Measurements from ENCODE around the gene TARM1. TPM values are rescaled to one million over a fixed set of nuclear protein-coding genes. Genes with fewer than 3 reads are reported as not detected.

TARM1 gene
- total and polyA plus RNA-seq, 2 of the 8 experiments (the other 6 are each of a cell fraction or from before 2014, with no cell fraction given), result not detected

- TF ChIP-seq HDAC2 (IDR thresholded peaks at IDR 0.05; ENCODE audit: borderline replicate concordance in 1 of 2, low read depth in 2 of 2, low read length in 2 of 2) (no peak), POU5F1 (IDR thresholded peaks at IDR 0.05; ENCODE audit: low read depth, low read length) (no peak), POLR2A (IDR thresholded peaks at IDR 0.05; ENCODE audit: control extremely low read depth in 1 of 2, low read depth in 2 of 2, low read length in 2 of 2) (no peak), ATF2 (IDR thresholded peaks at IDR 0.05; ENCODE audit: low read length) (no peak), CBX5 (IDR thresholded peaks at IDR 0.05; ENCODE audit: low read depth, low read length) (no peak), YY1 (IDR thresholded peaks at IDR 0.05; ENCODE audit: low read depth, low read length) (no peak)
These were observed 56.5 kb downstream of the TARM1 start (continued) for GRCh38 chr19:54024660-54025059.
